NCI-H345 treated with DMSO at 0.1 percent for 48 hours (cell line): ENCODE measurements around the gene SFXN1.

Experiments used
- DNase-seq: peaks from one replicate; lab custom pipeline; 2025; ENCODE audit not compliant: unreplicated experiment; lab: John Stamatoyannopoulos, UW

The SFXN1 gene

GRCh38 chr5:175538576-175538975 lies 60.2 kb downstream of the SFXN1 start:
- DNase-seq: no peak

GRCh38 chr5:175539936-175540335 lies 61.6 kb downstream of the SFXN1 start:
- DNase-seq: no peak

- no peak for DNase-seq
Measured at GRCh38 chr5:175541264-175541663, 62.9 kb downstream of the SFXN1 start.

- DNase-seq: no peak
Measured at GRCh38 chr5:175542232-175542965, 64.0 kb downstream of the SFXN1 start.

- peak; percentile 32 for DNase-seq
Measured at GRCh38 chr5:175542966-175543235, 64.5 kb downstream of the SFXN1 start.

- DNase-seq: no peak
Measured at GRCh38 chr5:175544108-175544511, 65.8 kb downstream of the SFXN1 start.

GRCh38 chr5:175544586-175544985 lies 66.2 kb downstream of the SFXN1 start:
- DNase-seq: no peak

- DNase-seq: no peak
Measured at GRCh38 chr5:175547842-175548241, 69.5 kb downstream of the SFXN1 start.

GRCh38 chr5:175548626-175549311 lies 70.4 kb downstream of the SFXN1 start:
- DNase-seq: no peak

GRCh38 chr5:175550055-175550805 lies 71.9 kb downstream of the SFXN1 start:
- no peak for DNase-seq

GRCh38 chr5:175551266-175551665 lies 72.9 kb downstream of the SFXN1 start:
- DNase-seq: no peak

- no peak for DNase-seq
Measured at GRCh38 chr5:175554296-175554695, 75.9 kb downstream of the SFXN1 start.

- DNase-seq: no peak
Measured at GRCh38 chr5:175555168-175555785, 76.9 kb downstream of the SFXN1 start.

GRCh38 chr5:175556794-175557193 lies 78.4 kb downstream of the SFXN1 start:
- no peak for DNase-seq

- DNase-seq: no peak
Measured at GRCh38 chr5:175557778-175558177, 79.4 kb downstream of the SFXN1 start.

- no peak for DNase-seq
Measured at GRCh38 chr5:175558801-175559480, 80.6 kb downstream of the SFXN1 start.

GRCh38 chr5:175560011-175560410 lies 81.7 kb downstream of the SFXN1 start:
- DNase-seq: no peak

GRCh38 chr5:175561085-175561484 lies 82.7 kb downstream of the SFXN1 start:
- no peak for DNase-seq

GRCh38 chr5:175564716-175565115 lies 86.4 kb downstream of the SFXN1 start:
- no peak for DNase-seq

- DNase-seq: no peak
Measured at GRCh38 chr5:175566697-175567096, 88.3 kb downstream of the SFXN1 start.

- DNase-seq: no peak
Measured at GRCh38 chr5:175567954-175568353, 89.6 kb downstream of the SFXN1 start.
